Upper lobe of left lung (tissue), 4 donors: Measurements from ENCODE around the gene TUBB3.

Source experiments
- CTCF ChIP-seq, 6 experiments: fragments of 450-650 bp in 4 of 6; fragments of 200-600 bp in 2 of 6; sonication (generic) in 2 of 6; IDR thresholded peaks; one replicate each; pipeline ENCODE4 v1.5.1; 2016 to 2019; ENCODE audit warnings: antibody characterized with exemption in 6 of 6
- EP300 ChIP-seq, 4 donors: sonication (generic); formaldehyde crosslinking; IDR thresholded peaks; one replicate each; pipeline ENCODE4 v1.5.1; 2017; ENCODE audit warnings: antibody characterized with exemption in 4 of 4, control low read depth in 2 of 4
- POLR2A ChIP-seq, 4 donors: fragments of 450-650 bp; IDR thresholded peaks; one replicate each; pipeline ENCODE4 v1.5.1; 2016 to 2017; ENCODE audit warnings: antibody characterized with exemption in 4 of 4, mild to moderate bottlenecking in 2 of 4
- POLR2AphosphoS5 ChIP-seq, 2 donors: sonication (generic); formaldehyde crosslinking; IDR thresholded peaks; one replicate each; pipeline ENCODE4 v1.5.1; 2017; ENCODE audit warnings: antibody characterized with exemption in 2 of 2

- no peak for TF ChIP-seq POLR2A (IDR thresholded peaks at IDR 0.05)
- TF ChIP-seq POLR2AphosphoS5 (IDR thresholded peaks at IDR 0.05), result no peak
- no peak for TF ChIP-seq CTCF (IDR thresholded peaks at IDR 0.05)
- no peak for TF ChIP-seq EP300 (IDR thresholded peaks at IDR 0.05)
Observed at GRCh38 chr16:89931964-89932363, 8.8 kb downstream of the TUBB3 start.
